ENCODE measurements around the gene VAMP5.

DNA sequence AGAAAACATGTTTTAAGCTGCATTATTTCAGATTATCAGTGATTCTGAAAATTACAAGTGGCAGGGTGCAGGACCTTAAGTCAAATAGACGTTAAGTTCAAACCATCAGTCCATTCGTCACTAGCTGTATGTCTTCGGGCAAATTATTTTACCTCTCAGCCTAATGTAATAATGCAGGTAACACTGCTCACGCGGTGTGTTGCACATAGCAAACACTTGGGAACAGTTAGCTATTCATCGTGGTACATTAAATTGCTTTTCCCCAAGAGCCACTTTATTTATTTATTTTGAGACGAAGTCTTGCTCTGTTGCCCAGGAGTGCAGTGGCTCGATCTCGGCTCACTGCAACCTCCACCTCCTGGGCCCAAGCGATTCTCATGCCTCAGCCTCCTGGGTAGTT lies 35.1 kb upstream of the VAMP5 start:
- TF ChIP-seq EZH2 (IDR thresholded peaks at IDR 0.05; ENCODE audit: insufficient read depth, low read length): no peak
- TF ChIP-seq, protein P1, sequence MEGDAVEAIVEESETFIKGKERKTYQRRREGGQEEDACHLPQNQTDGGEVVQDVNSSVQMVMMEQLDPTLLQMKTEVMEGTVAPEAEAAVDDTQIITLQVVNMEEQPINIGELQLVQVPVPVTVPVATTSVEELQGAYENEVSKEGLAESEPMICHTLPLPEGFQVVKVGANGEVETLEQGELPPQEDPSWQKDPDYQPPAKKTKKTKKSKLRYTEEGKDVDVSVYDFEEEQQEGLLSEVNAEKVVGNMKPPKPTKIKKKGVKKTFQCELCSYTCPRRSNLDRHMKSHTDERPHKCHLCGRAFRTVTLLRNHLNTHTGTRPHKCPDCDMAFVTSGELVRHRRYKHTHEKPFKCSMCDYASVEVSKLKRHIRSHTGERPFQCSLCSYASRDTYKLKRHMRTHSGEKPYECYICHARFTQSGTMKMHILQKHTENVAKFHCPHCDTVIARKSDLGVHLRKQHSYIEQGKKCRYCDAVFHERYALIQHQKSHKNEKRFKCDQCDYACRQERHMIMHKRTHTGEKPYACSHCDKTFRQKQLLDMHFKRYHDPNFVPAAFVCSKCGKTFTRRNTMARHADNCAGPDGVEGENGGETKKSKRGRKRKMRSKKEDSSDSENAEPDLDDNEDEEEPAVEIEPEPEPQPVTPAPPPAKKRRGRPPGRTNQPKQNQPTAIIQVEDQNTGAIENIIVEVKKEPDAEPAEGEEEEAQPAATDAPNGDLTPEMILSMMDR (IDR thresholded peaks at IDR 0.05; ENCODE audit: insufficient read depth, low read depth, low read length): no peak

Measured in astrocyte (in vitro differentiated cells and primary cell).